ENCODE measurements around the gene FADS2. TPM values are rescaled to one million over a fixed set of nuclear protein-coding genes. Genes with fewer than 3 reads are reported as not detected.

Gene FADS2
- total and polyA plus RNA-seq, 9 of the 15 experiments (the other 6 are each of a cell fraction or from before 2014, with no cell fraction given) = 2.9 to 42.8 (median 16.2) TPM

DNA sequence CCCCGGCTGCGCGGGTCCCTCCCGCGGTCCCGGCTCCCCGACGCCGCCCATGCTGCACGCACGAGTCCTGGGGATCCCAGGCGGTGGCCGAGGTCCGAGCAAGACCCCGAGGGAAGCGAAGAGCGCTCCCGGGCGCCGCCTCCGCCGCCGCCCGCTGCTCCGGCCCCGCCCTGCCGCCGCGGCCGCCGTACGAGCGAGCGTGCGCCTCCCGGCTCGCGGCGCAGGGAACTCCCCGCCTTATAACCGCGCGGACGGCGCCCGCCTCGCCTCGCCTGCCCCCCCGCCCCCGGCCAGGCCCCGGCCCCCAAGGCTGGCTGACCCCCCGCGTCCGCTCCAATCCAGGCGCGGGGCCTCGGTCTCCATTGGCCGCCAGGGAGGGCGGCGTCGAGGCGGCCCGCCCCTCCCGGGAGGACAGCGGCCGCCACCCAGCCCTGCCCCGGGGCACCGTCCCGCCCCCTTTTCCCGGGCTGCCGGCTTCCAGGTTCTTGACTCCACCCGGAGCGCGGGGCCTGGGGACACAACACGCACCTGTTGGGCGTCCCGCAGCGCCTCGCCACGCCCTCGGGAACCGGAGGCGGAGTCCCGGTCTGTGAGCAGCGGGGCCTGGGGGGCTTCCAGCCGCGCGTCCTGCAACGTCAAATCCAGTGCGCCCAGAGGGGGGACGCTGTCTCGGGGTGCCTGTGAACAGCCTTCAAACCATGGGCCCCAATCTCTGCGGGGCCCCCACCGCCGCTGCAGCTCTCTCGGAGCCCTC, 63.4 kb downstream of the FADS2 start, which contains the start of gene FADS3 (continued):
- TF ChIP-seq, protein P1, sequence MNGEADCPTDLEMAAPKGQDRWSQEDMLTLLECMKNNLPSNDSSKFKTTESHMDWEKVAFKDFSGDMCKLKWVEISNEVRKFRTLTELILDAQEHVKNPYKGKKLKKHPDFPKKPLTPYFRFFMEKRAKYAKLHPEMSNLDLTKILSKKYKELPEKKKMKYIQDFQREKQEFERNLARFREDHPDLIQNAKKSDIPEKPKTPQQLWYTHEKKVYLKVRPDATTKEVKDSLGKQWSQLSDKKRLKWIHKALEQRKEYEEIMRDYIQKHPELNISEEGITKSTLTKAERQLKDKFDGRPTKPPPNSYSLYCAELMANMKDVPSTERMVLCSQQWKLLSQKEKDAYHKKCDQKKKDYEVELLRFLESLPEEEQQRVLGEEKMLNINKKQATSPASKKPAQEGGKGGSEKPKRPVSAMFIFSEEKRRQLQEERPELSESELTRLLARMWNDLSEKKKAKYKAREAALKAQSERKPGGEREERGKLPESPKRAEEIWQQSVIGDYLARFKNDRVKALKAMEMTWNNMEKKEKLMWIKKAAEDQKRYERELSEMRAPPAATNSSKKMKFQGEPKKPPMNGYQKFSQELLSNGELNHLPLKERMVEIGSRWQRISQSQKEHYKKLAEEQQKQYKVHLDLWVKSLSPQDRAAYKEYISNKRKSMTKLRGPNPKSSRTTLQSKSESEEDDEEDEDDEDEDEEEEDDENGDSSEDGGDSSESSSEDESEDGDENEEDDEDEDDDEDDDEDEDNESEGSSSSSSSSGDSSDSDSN (IDR thresholded peaks at IDR 0.05; ENCODE audit: borderline replicate concordance in 1 of 2, low read depth in 2 of 2, low read length in 2 of 2) = 0 out of 4 replicates have a peak, but pooled peaks of 1 of the 2 experiments have one; percentile 31
- TF ChIP-seq CREBBP (IDR thresholded peaks at IDR 0.05; ENCODE audit: low read depth, low read length) (no peak), CTBP1 (IDR thresholded peaks at IDR 0.05; ENCODE audit: borderline replicate concordance) (peak; percentile 69; the same call in 1 of the 2 replicates), RBM22 (IDR thresholded peaks at IDR 0.05; ENCODE audit: low read depth, low read length, poor library complexity, severe bottlenecking) (peak; percentile 28), RBFOX2 (IDR thresholded peaks at IDR 0.05; ENCODE audit: low read depth, low read length) (peak; percentile 54), CREB1 (IDR thresholded peaks at IDR 0.05) (peak; percentile 68), CREB1 (CRISPR knock-in tag; IDR thresholded peaks at IDR 0.05) (peak; percentile 65), FOXK2 (conservative IDR thresholded peaks at IDR 0.05 in 1 of 2, IDR thresholded peaks at IDR 0.05 in 1 of 2; ENCODE audit: low read depth in 2 of 2) (0 out of 4 replicates have a peak, but pooled peaks of 1 of the 2 experiments have one; percentile 17), CCNT2 (IDR thresholded peaks at IDR 0.05; ENCODE audit: borderline replicate concordance, extremely low read depth, insufficient read length, low read depth, low read length) (peak; percentile 52), HNRNPL (IDR thresholded peaks at IDR 0.05; ENCODE audit: low read depth, low read length) (peak; percentile 82), ZNF175 (CRISPR knock-in tag; IDR thresholded peaks at IDR 0.05; ENCODE audit: low read depth) (no peak), RB1 (IDR thresholded peaks at IDR 0.05; ENCODE audit: low read depth) (peak; percentile 32), CXXC5 (CRISPR knock-in tag; IDR thresholded peaks at IDR 0.05) (peak; percentile 70), ZNF76 (CRISPR knock-in tag; IDR thresholded peaks at IDR 0.05; ENCODE audit: borderline replicate concordance) (no peak)
- TF ChIP-seq, protein P2, sequence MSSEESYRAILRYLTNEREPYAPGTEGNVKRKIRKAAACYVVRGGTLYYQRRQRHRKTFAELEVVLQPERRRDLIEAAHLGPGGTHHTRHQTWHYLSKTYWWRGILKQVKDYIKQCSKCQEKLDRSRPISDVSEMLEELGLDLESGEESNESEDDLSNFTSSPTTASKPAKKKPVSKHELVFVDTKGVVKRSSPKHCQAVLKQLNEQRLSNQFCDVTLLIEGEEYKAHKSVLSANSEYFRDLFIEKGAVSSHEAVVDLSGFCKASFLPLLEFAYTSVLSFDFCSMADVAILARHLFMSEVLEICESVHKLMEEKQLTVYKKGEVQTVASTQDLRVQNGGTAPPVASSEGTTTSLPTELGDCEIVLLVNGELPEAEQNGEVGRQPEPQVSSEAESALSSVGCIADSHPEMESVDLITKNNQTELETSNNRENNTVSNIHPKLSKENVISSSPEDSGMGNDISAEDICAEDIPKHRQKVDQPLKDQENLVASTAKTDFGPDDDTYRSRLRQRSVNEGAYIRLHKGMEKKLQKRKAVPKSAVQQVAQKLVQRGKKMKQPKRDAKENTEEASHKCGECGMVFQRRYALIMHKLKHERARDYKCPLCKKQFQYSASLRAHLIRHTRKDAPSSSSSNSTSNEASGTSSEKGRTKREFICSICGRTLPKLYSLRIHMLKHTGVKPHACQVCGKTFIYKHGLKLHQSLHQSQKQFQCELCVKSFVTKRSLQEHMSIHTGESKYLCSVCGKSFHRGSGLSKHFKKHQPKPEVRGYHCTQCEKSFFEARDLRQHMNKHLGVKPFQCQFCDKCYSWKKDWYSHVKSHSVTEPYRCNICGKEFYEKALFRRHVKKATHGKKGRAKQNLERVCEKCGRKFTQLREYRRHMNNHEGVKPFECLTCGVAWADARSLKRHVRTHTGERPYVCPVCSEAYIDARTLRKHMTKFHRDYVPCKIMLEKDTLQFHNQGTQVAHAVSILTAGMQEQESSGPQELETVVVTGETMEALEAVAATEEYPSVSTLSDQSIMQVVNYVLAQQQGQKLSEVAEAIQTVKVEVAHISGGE (CRISPR knock-in tag; IDR thresholded peaks at IDR 0.05) = peak in 1 of 3 experiments; percentile 53; a peak in 1 of 6 replicates
- TF ChIP-seq, protein P3, sequence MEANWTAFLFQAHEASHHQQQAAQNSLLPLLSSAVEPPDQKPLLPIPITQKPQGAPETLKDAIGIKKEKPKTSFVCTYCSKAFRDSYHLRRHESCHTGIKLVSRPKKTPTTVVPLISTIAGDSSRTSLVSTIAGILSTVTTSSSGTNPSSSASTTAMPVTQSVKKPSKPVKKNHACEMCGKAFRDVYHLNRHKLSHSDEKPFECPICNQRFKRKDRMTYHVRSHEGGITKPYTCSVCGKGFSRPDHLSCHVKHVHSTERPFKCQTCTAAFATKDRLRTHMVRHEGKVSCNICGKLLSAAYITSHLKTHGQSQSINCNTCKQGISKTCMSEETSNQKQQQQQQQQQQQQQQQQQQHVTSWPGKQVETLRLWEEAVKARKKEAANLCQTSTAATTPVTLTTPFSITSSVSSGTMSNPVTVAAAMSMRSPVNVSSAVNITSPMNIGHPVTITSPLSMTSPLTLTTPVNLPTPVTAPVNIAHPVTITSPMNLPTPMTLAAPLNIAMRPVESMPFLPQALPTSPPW (CRISPR knock-in tag; IDR thresholded peaks at IDR 0.05) = peak; percentile 98
- TF ChIP-seq, protein P4, sequence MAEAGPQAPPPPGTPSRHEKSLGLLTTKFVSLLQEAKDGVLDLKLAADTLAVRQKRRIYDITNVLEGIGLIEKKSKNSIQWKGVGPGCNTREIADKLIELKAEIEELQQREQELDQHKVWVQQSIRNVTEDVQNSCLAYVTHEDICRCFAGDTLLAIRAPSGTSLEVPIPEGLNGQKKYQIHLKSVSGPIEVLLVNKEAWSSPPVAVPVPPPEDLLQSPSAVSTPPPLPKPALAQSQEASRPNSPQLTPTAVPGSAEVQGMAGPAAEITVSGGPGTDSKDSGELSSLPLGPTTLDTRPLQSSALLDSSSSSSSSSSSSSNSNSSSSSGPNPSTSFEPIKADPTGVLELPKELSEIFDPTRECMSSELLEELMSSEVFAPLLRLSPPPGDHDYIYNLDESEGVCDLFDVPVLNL (CRISPR knock-in tag; IDR thresholded peaks at IDR 0.05; ENCODE audit: low read depth) = no peak
